HepG2 (cell line): ENCODE results near the gene PTPN22. TPM values are rescaled to one million over a fixed set of nuclear protein-coding genes. Genes with fewer than 3 reads are reported as not detected.

Source experiments
- ATAC-seq: fragments of 200-7000 bp; cut with Tn5 transposase; 3 replicates; pipeline ENCODE4 v1.9.1; 2020; ENCODE audit warnings: mild to moderate bottlenecking, moderate library complexity
- BruUV-seq: library from RNA; stranded (reverse); fragments of 400-500 nt; replicated peaks from 2 replicates; lab custom pipeline; 2021; lab: Mats Ljungman, UMichigan
- CTCF ChIA-PET: fragments of 300-600 bp; formaldehyde crosslinking; extraction: SDS; loops from one replicate; lab custom pipeline; 2021; ENCODE audit warnings: low total read pairs, inconsistent platforms, low intra/inter-chr PET ratio; lab: Yijun Ruan, JAX
- POLR2A ChIA-PET: fragments of 350-600 bp; sonication (Branson Sonifier 250); formaldehyde crosslinking; loops from one replicate; lab custom pipeline; 2020; ENCODE audit warnings: antibody characterized with exemption, inconsistent platforms; lab: Yijun Ruan, JAX
- DNase-seq: peaks from one replicate; pipeline ENCODE4 v3.0.0-alpha.2; 2015; ENCODE audit warnings: low spot score
- FAIRE-seq: peaks from 3 replicates; lab custom pipeline; 2011; peaks lifted over from hg19 to GRCh38; lab: Jason Lieb, UNC
- H2AFZ ChIP-seq: one replicate; pipeline ENCODE4 v1.6.1; 2011; ENCODE audit warnings: low read length, inconsistent platforms
- H3K27ac ChIP-seq: fragments of 300-600 bp; 3 replicates; pipeline ENCODE4 v1.8.0; 2011; ENCODE audit warnings: mixed run types, mild to moderate bottlenecking, mixed read lengths, low read length, inconsistent platforms; ENCODE audit not compliant: insufficient read depth; ENCODE audit errors: extremely low read length
- H3K27me3 ChIP-seq, 2 experiments: fragments of 200-600 bp in 1 of 2; 2 replicates in 1 of 2; 3 replicates in 1 of 2; pipeline versions ENCODE4 v1.6.0 to v1.8.0; 2011; ENCODE audit warnings: low read length in 2 of 2, mild to moderate bottlenecking in 2 of 2, moderate library complexity in 2 of 2, inconsistent platforms in 1 of 2; ENCODE audit not compliant: insufficient read depth in 2 of 2, control insufficient read depth in 1 of 2
- H3K36me3 ChIP-seq, 2 experiments: fragments of 200-600 bp in 1 of 2; replicated peaks in 1 of 2; 2 replicates in 1 of 2; 3 replicates in 1 of 2; pipeline versions ENCODE4 v1.5.1 to v1.8.0; 2011; ENCODE audit warnings: low read length in 2 of 2, inconsistent platforms in 1 of 2; ENCODE audit not compliant: insufficient read depth in 2 of 2, control insufficient read depth in 1 of 2
- H3K4me1 ChIP-seq: 2 replicates; pipeline ENCODE4 v1.5.1; 2012; ENCODE audit warnings: low read length, inconsistent platforms; ENCODE audit not compliant: insufficient read depth
- H3K4me2 ChIP-seq: 2 replicates; pipeline ENCODE4 v1.6.0; 2011; ENCODE audit warnings: low read depth, low read length, inconsistent platforms
- H3K4me3 ChIP-seq, 3 experiments: fragments of 200-600 bp in 1 of 3; sonication (generic), shearing (Covaris generic) in 1 of 3; replicated peaks in 1 of 3; 2 replicates each; pipeline ENCODE4 v1.5.1; 2011 to 2016; ENCODE audit warnings: low read length in 3 of 3, inconsistent platforms in 2 of 3, low read depth in 2 of 3, mild to moderate bottlenecking in 2 of 3, control low read depth in 1 of 3, mixed read lengths in 1 of 3; ENCODE audit not compliant: insufficient read depth in 1 of 3
- H3K79me2 ChIP-seq: one replicate; pipeline ENCODE4 v1.6.1; 2011; ENCODE audit warnings: low read length, inconsistent platforms; ENCODE audit not compliant: insufficient read depth
- H3K9ac ChIP-seq: 2 replicates; pipeline ENCODE4 v1.6.0; 2011; ENCODE audit warnings: mild to moderate bottlenecking, low read depth, low read length, inconsistent platforms; ENCODE audit not compliant: insufficient read depth
- H3K9me3 ChIP-seq: 2 replicates; pipeline ENCODE4 v1.5.1; 2012; ENCODE audit warnings: mild to moderate bottlenecking, low read length
- H4K20me1 ChIP-seq: 2 replicates; pipeline ENCODE4 v1.6.0; 2011; ENCODE audit warnings: inconsistent platforms, mild to moderate bottlenecking, low read length, moderate library complexity; ENCODE audit not compliant: insufficient read depth
- ETV5 ChIP-seq: IDR thresholded peaks from 2 replicates; pipeline ENCODE4 v1.6.1; 2018; ENCODE audit warnings: missing biosample characterization, missing genetic modification reagents, inconsistent platforms, borderline replicate concordance
- FOXA3 ChIP-seq: IDR thresholded peaks from 2 replicates; pipeline ENCODE4 v1.6.1; 2016; ENCODE audit warnings: missing genetic modification reagents, missing compliant biosample characterization
- FOXK2 ChIP-seq: fragments of 450-650 bp; IDR thresholded peaks from 2 replicates; pipeline ENCODE4 v1.6.1; 2016
- GTF3A ChIP-seq: sonication (generic); formaldehyde crosslinking; conservative IDR thresholded peaks from 2 replicates; pipeline ENCODE4 v1.4.0; 2020; ENCODE audit warnings: mild to moderate bottlenecking, missing genetic modification reagents
- MBNL3 ChIP-seq: fragments of 250-450 bp; sonication (Bioruptor Pico); conservative IDR thresholded peaks from 2 replicates; pipeline ENCODE4 v1.8.0; 2022; ENCODE audit warnings: mild to moderate bottlenecking, inconsistent platforms
- NFE2 ChIP-seq: sonication (generic); formaldehyde crosslinking; IDR thresholded peaks from 2 replicates; pipeline ENCODE4 v1.4.0; 2020; ENCODE audit warnings: missing genetic modification reagents
- STAT5B ChIP-seq: sonication (generic); formaldehyde crosslinking; IDR thresholded peaks from 2 replicates; pipeline ENCODE4 v1.4.0; 2020; ENCODE audit warnings: missing genetic modification reagents
- TP53 ChIP-seq: sonication (generic); formaldehyde crosslinking; conservative IDR thresholded peaks from 2 replicates; pipeline ENCODE4 v1.4.0; 2020; ENCODE audit warnings: missing genetic modification reagents
- TSC22D2 ChIP-seq: sonication (generic); formaldehyde crosslinking; IDR thresholded peaks from 2 replicates; pipeline ENCODE4 v1.5.1; 2020; ENCODE audit warnings: missing genetic modification reagents, mild to moderate bottlenecking, borderline replicate concordance
- ZFY ChIP-seq: sonication (generic); formaldehyde crosslinking; IDR thresholded peaks from 2 replicates; pipeline ENCODE4 v1.4.0; 2020; ENCODE audit warnings: missing genetic modification reagents
- ZNF235 ChIP-seq: sonication (generic); formaldehyde crosslinking; IDR thresholded peaks from 2 replicates; pipeline ENCODE4 v1.8.1; 2023; ENCODE audit warnings: mild to moderate bottlenecking, missing genetic modification reagents, borderline replicate concordance
- ZNF263 ChIP-seq: sonication (generic); formaldehyde crosslinking; IDR thresholded peaks from 2 replicates; pipeline ENCODE4 v1.4.0; 2020; ENCODE audit warnings: missing genetic modification reagents
- ZNF660 ChIP-seq: sonication (generic); formaldehyde crosslinking; IDR thresholded peaks from 2 replicates; pipeline ENCODE4 v1.5.1; 2020; ENCODE audit warnings: mild to moderate bottlenecking, low read depth, missing genetic modification reagents, borderline replicate concordance
- ZNF713 ChIP-seq: sonication (generic); formaldehyde crosslinking; IDR thresholded peaks from 2 replicates; pipeline ENCODE4 v1.4.0; 2020; ENCODE audit warnings: mild to moderate bottlenecking, missing genetic modification reagents
- ZNF788 ChIP-seq: sonication (generic); formaldehyde crosslinking; IDR thresholded peaks from 2 replicates; pipeline ENCODE4 v1.5.0; 2020; ENCODE audit warnings: mild to moderate bottlenecking, missing genetic modification reagents, borderline replicate concordance
- ZSCAN29 ChIP-seq: sonication (generic); formaldehyde crosslinking; conservative IDR thresholded peaks from 2 replicates; pipeline ENCODE4 v1.4.0; 2020; ENCODE audit warnings: mild to moderate bottlenecking, missing genetic modification reagents
- WGBS: methylation state at CpG from one replicate; pipeline ENCODE4 v1.1.6; 2017; ENCODE audit warnings: low lambda C conversion rate; 5-methylcytosine and 5-hydroxymethylcytosine counted together
- in situ Hi-C: cut with HindIII; loops from 2 replicates; pipeline ENCODE4 v1.10.0; 2017; ENCODE audit warnings: low pct_unique_long_range_greater_than_20kb; ENCODE audit not compliant: extremely low pct_ligation_motif_present
- intact Hi-C: fragments of 100-400 bp; cut with micrococcal nuclease; formaldehyde crosslinking; loops from one replicate; pipeline ENCODE4 v1.10.0; 2022; ENCODE audit not compliant: unreplicated experiment
- polyA plus RNA-seq, 8 experiments: library from polyadenylated mRNA; depleted of rRNA in 3 of 8; stranded (reverse) in 7 of 8; unstranded in 1 of 8; fragments of >200 nt; fragmentation: Illumina TruSeq in 4 of 8; extraction: Trizol in 4 of 8; gene quantifications; 2 replicates each; pipeline versions ENCODE4 v1.2.1 to v1.2.3, GENCODE V29; 2011 to 2016; ENCODE audit warnings: low read depth in 4 of 8, missing spikeins in 1 of 8, mixed read lengths in 1 of 8; ENCODE audit not compliant: insufficient read depth in 1 of 8
- total RNA-seq, 5 experiments: library from RNA; depleted of rRNA; stranded (reverse); fragments of >200 nt; fragmentation: Illumina TruSeq; extraction: Trizol; gene quantifications; 2 replicates each; pipeline ENCODE4 v1.2.3, GENCODE V29; 2016; ENCODE audit warnings: low read depth in 1 of 5
- TF ChIP-seq, protein P1 (sequence below): sonication (generic); formaldehyde crosslinking; IDR thresholded peaks from 2 replicates; pipeline ENCODE4 v1.8.1; 2023; ENCODE audit warnings: mild to moderate bottlenecking, missing genetic modification reagents
- TF ChIP-seq, protein P2 (sequence below): sonication (generic); formaldehyde crosslinking; IDR thresholded peaks from 2 replicates; pipeline ENCODE4 v1.4.0; 2020; ENCODE audit warnings: mild to moderate bottlenecking, missing genetic modification reagents
- TF ChIP-seq, protein P3 (sequence below): sonication (generic); formaldehyde crosslinking; IDR thresholded peaks from 2 replicates; pipeline ENCODE4 v1.9.0; 2022; ENCODE audit warnings: low read depth, missing genetic modification reagents

The PTPN22 gene
- total and polyA plus RNA-seq, 2 of the 13 experiments (the other 11 are each of a cell fraction or from before 2014, with no cell fraction given), result not detected

DNA sequence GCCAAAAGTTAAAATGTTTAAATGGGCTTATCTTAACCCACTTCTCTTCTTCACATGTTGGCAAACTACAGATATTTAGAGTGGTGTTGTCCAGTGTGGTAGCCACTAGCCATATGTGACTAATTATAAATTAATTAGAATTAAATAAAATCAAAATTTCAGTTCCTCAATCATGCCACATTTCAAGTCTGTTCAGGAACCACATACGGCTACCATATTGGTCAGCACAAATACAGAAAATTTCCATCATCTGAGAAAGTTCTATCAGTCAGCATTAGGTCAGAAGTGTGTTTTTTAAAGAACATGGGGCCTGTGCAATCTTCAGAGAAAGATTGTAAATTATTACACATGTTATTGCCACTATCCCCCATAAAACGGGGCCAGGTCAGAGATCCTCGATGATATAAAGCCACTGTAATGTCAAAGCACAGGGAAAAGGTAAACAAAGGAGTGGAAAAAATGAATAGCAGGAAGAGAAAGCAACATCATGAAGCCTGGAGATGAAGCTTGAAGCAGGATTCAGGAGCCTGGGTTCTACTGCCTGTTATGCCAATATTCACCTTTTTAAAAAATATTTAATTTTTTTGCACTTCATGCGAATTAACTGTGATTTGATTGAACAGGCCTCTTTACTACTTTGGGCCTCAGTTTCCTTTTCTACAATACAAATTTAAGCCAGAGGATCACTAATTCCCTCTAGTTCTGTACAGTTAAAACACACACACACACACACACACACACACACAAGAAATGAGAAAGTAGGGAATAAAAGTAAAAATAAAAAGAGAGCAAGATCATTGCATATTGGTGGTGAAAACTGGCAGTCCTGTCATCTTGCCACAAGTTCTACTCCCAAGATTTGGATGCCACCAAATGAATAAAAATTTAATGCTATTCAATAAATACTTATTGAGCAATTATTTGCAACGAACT lies 61.6 kb downstream of the PTPN22 start:
- Histone ChIP-seq H3K27me3 (no peaks in the 10 kb centered on the region; a peak in 1 of 5 replicates), H3K9ac (peak overlapping the region; percentile 94; the same call in 1 of the 2 replicates), H3K4me1 (peaks cover 42% of the 10 kb centered on the region), H3K9me3 (no peaks in the 10 kb centered on the region), H3K4me2 (peak overlapping the region; percentile 78), H4K20me1 (peaks cover 31% of the 10 kb centered on the region), H3K4me3 (peak overlapping the region; percentile 76 to 99 (median 88)), H3K27ac (no peak overlapping the region), H3K79me2 (peaks cover 68% of the 10 kb centered on the region), H3K36me3 (peaks cover 0 to 4% of the 10 kb centered on the region in 2 experiments; a peak in 1 of 5 replicates), H2AFZ (no peak overlapping the region)
- intact Hi-C loops (no loop called here), in situ Hi-C loops (no loop called here)
- ChIA-PET POLR2A (no interaction called here), CTCF (no interaction called here)
- ATAC-seq (no peak), FAIRE-seq (no peak), DNase-seq (peak; percentile 35)
- WGBS, result 27% methylated on average over 5 of the region's 5 CpGs
- BruUV-seq, result no TSS peak
- TF ChIP-seq, protein P1, sequence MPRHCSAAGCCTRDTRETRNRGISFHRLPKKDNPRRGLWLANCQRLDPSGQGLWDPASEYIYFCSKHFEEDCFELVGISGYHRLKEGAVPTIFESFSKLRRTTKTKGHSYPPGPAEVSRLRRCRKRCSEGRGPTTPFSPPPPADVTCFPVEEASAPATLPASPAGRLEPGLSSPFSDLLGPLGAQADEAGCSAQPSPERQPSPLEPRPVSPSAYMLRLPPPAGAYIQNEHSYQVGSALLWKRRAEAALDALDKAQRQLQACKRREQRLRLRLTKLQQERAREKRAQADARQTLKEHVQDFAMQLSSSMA (CRISPR knock-in tag), result no peak
- TF ChIP-seq ZSCAN29 (CRISPR knock-in tag) (no peak), ZNF788 (no peak), ETV5 (CRISPR knock-in tag) (no peak), TSC22D2 (CRISPR knock-in tag) (no peak), MBNL3 (CRISPR knock-in tag) (no peak), ZNF713 (CRISPR knock-in tag) (no peak), GTF3A (CRISPR knock-in tag) (no peak), STAT5B (CRISPR knock-in tag) (no peak), ZNF263 (CRISPR knock-in tag) (no peak), FOXA3 (CRISPR knock-in tag) (peak; percentile 63), TP53 (CRISPR knock-in tag) (no peak), ZNF235 (CRISPR knock-in tag) (no peak), ZNF660 (CRISPR knock-in tag) (no peak), ZFY (CRISPR knock-in tag) (no peak), FOXK2 (peak; percentile 34; the same call in 1 of the 2 replicates), NFE2 (CRISPR knock-in tag) (no peak)
- TF ChIP-seq, protein P2, sequence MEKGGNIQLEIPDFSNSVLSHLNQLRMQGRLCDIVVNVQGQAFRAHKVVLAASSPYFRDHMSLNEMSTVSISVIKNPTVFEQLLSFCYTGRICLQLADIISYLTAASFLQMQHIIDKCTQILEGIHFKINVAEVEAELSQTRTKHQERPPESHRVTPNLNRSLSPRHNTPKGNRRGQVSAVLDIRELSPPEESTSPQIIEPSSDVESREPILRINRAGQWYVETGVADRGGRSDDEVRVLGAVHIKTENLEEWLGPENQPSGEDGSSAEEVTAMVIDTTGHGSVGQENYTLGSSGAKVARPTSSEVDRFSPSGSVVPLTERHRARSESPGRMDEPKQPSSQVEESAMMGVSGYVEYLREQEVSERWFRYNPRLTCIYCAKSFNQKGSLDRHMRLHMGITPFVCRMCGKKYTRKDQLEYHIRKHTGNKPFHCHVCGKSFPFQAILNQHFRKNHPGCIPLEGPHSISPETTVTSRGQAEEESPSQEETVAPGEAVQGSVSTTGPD (CRISPR knock-in tag), result no peak
- TF ChIP-seq, protein P3, sequence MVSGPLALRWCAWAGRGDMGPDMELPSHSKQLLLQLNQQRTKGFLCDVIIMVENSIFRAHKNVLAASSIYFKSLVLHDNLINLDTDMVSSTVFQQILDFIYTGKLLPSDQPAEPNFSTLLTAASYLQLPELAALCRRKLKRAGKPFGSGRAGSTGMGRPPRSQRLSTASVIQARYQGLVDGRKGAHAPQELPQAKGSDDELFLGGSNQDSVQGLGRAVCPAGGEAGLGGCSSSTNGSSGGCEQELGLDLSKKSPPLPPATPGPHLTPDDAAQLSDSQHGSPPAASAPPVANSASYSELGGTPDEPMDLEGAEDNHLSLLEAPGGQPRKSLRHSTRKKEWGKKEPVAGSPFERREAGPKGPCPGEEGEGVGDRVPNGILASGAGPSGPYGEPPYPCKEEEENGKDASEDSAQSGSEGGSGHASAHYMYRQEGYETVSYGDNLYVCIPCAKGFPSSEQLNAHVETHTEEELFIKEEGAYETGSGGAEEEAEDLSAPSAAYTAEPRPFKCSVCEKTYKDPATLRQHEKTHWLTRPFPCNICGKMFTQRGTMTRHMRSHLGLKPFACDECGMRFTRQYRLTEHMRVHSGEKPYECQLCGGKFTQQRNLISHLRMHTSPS, result no peak
